Lower leg skin (tissue), 4 donors: Measurements from ENCODE around the gene KRTAP5-6. TPM values are rescaled to one million over a fixed set of nuclear protein-coding genes. Genes with fewer than 3 reads are reported as not detected.
A peak's percentile ranks its signal among the peaks of the same experiment; 100 is the strongest.

Source experiments
- DNase-seq, 2 donors: peaks; one replicate each; pipeline ENCODE4 v3.0.0-alpha.2; 2019; ENCODE audit warnings: low spot score in 2 of 2
- H3K4me3 ChIP-seq: fragments of 200-600 bp; sonication (generic); 2 replicates; pipeline ENCODE4 v1.5.1; 2017; ENCODE audit warnings: mild to moderate bottlenecking, low read depth; ENCODE audit not compliant: poor library complexity, severe bottlenecking
- CTCF ChIP-seq, 3 donors: fragments of 450-650 bp; IDR thresholded peaks; one replicate each; pipeline ENCODE4 v1.5.1; 2016; ENCODE audit warnings: antibody characterized with exemption in 3 of 3, mild to moderate bottlenecking in 3 of 3, moderate library complexity in 2 of 3
- POLR2A ChIP-seq, 2 donors: fragments of 450-650 bp; IDR thresholded peaks; one replicate each; pipeline ENCODE4 v1.6.1; 2016 to 2017; ENCODE audit warnings: antibody characterized with exemption in 2 of 2, mild to moderate bottlenecking in 1 of 2, moderate library complexity in 1 of 2
- WGBS, 2 donors: methylation state at CpG; one replicate each; pipeline ENCODE4 v1.1.5; 2018; 5-methylcytosine and 5-hydroxymethylcytosine counted together
- intact Hi-C: fragments of 100-400 bp; cut with DNase I; formaldehyde crosslinking; loops from one replicate; pipeline ENCODE4 v1.15.0; 2023; ENCODE audit warnings: low total_unique reads
- total RNA-seq, 4 donors: library from RNA; depleted of rRNA; stranded (reverse); fragments of >200 nt; gene quantifications; one replicate each; pipeline ENCODE4 v1.1.0, GENCODE V29; 2016

The KRTAP5-6 gene, protein sequence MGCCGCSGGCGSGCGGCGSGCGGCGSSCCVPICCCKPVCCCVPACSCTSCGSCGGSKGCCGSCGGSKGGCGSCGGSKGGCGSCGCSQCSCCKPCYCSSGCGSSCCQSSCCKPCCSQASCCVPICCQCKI
- total RNA-seq, result 1 to 10 TPM in 1 of 4 donors, not detected in 3; 6.7 TPM

GRCh38 chr11:1696608-1697570, at the start of gene KRTAP5-6:
Gene KRTAP5-6 (plus strand): TSS chr11:1697195. CDS start chr11:1697246, 51 bp downstream.
- H3K4me3 ChIP-seq, result no peak within 1 kb of the TSS
- TF ChIP-seq POLR2A (IDR thresholded peaks at IDR 0.05), result no peak
- no peak for TF ChIP-seq CTCF (IDR thresholded peaks at IDR 0.05)
- WGBS, 2 donors, result 85 to 87% methylated on average over 10 to 11 of the region's 11 CpGs
- peak in 1 of 2 donors; percentile 77 for DNase-seq
- intact Hi-C loops, result loop anchor here (2.0 to 10.0 kb wide), 2 partner anchors 62 to 458 kb away; no protein-coding TSS in a partner anchor

- intact Hi-C loops, result no loop called here
- no peak overlapping the region for H3K4me3 ChIP-seq
- no peak for DNase-seq
- TF ChIP-seq CTCF (IDR thresholded peaks at IDR 0.05) (no peak), POLR2A (IDR thresholded peaks at IDR 0.05) (no peak)
- WGBS, 2 donors, result 90 to 93% methylated on average over 35 of the region's 35 CpGs
Observed at GRCh38 chr11:1647901-1648652, 48.9 kb upstream of the KRTAP5-6 start.

GRCh38 chr11:1648653-1649420, 48.2 kb upstream of the KRTAP5-6 start:
- no peak for DNase-seq
- intact Hi-C loops, result no loop called here
- WGBS, 2 donors, result 89 to 91% methylated on average over 28 of the region's 28 CpGs
- no peak overlapping the region for H3K4me3 ChIP-seq
- TF ChIP-seq CTCF (IDR thresholded peaks at IDR 0.05) (no peak), POLR2A (IDR thresholded peaks at IDR 0.05) (no peak)

DNA sequence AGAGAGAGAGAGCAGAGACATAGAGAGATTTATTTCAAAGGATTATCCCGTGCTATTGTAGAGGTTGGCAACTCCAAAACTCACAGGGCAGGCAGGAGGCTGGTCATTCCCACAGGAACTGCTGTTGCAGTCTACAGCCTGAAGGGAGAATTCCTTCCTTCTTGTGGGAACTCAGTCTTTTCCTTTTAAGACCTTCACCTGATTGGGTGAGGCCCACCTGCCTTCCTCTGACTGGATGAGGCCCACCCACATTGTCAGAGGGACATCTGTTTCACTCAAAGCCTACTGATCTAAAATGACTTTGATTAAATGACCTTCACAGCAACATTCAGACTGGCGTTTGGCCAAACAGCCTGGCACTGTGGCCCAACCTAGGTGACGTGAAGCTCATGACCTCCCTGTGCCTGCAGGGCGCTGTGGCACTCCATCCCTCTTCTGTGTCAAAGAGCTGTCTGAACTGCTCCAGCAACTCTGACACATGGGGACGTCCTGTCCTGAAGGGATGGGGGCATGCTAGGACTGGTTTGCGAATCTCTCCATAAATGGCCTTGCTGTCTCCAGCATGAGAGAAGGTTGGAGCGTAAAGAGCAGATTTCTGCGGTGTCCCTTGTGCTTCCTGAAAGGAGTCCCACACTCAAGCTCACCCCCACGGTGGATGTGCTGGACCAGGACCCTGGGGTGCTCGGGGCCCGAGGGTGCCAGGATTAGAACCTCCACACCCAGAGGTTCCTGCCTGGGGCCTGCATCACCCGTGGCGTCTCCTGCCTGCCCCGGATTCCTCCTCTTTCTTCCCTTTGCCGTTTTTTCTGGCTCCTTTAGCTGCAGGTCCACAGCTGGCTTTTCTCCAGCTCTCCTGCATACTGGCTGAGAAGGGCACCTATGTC, 46.7 kb upstream of the KRTAP5-6 start:
- H3K4me3 ChIP-seq, result no peak overlapping the region
- intact Hi-C loops, result loop anchor here (10.0 kb wide), 1 partner anchor 505 kb away; no protein-coding TSS in a partner anchor
- WGBS, 2 donors, result 60 to 71% methylated on average over 15 of the region's 15 CpGs
- TF ChIP-seq POLR2A (IDR thresholded peaks at IDR 0.05) (no peak), CTCF (IDR thresholded peaks at IDR 0.05) (no peak)
- DNase-seq, result no peak
